ENCODE results near the gene DLL3. TPM values are rescaled to one million over a fixed set of nuclear protein-coding genes. Genes with fewer than 3 reads are reported as not detected.

Gene DLL3
- total RNA-seq, 1 experiment from 2014 or later = 12.4 TPM

GRCh38 chr19:39480337-39481228 lies 18.2 kb upstream of the DLL3 start, which contains the start of gene TIMM50:
TIMM50 (plus strand) TSS chr19:39480838; CDS start chr19:39480854, 16 bp downstream.
- peak; percentile 94 for DNase-seq (ENCODE audit: low spot score)
- in situ Hi-C loops (cut with HindIII; ENCODE audit: low sequenced_read_pairs) = no loop called here

GRCh38 chr19:39481229-39481545 lies 17.6 kb upstream of the DLL3 start:
- in situ Hi-C loops (cut with HindIII; ENCODE audit: low sequenced_read_pairs) = no loop called here
- no peak for DNase-seq (ENCODE audit: low spot score)

GRCh38 chr19:39481676-39482075 lies 17.1 kb upstream of the DLL3 start:
- no peak for DNase-seq (ENCODE audit: low spot score)
- in situ Hi-C loops (cut with HindIII; ENCODE audit: low sequenced_read_pairs) = no loop called here

GRCh38 chr19:39483141-39483540 lies 15.6 kb upstream of the DLL3 start:
- no peak for DNase-seq (ENCODE audit: low spot score)
- in situ Hi-C loops (cut with HindIII; ENCODE audit: low sequenced_read_pairs) = no loop called here

- no peak for DNase-seq (ENCODE audit: low spot score)
- in situ Hi-C loops (cut with HindIII; ENCODE audit: low sequenced_read_pairs) = no loop called here
Observed at GRCh38 chr19:39489756-39490155, 9.0 kb upstream of the DLL3 start.

GRCh38 chr19:39492225-39492624 lies 6.5 kb upstream of the DLL3 start:
- no peak for DNase-seq (ENCODE audit: low spot score)
- in situ Hi-C loops (cut with HindIII; ENCODE audit: low sequenced_read_pairs) = no loop called here

GRCh38 chr19:39492788-39493187 lies 6.0 kb upstream of the DLL3 start:
- in situ Hi-C loops (cut with HindIII; ENCODE audit: low sequenced_read_pairs) = no loop called here
- no peak for DNase-seq (ENCODE audit: low spot score)

- DNase-seq (ENCODE audit: low spot score) = no peak
- in situ Hi-C loops (cut with HindIII; ENCODE audit: low sequenced_read_pairs) = no loop called here
Observed at GRCh38 chr19:39494661-39495060, 4.1 kb upstream of the DLL3 start.

- in situ Hi-C loops (cut with HindIII; ENCODE audit: low sequenced_read_pairs) = no loop called here
- no peak for DNase-seq (ENCODE audit: low spot score)
Observed at GRCh38 chr19:39496063-39496462, 2.7 kb upstream of the DLL3 start.

GRCh38 chr19:39497701-39497995 lies 1.1 kb upstream of the DLL3 start:
- in situ Hi-C loops (cut with HindIII; ENCODE audit: low sequenced_read_pairs) = no loop called here

GRCh38 chr19:39497996-39498797 lies 550 bp upstream of the DLL3 start:
- in situ Hi-C loops (cut with HindIII; ENCODE audit: low sequenced_read_pairs) = no loop called here
- no peak for DNase-seq (ENCODE audit: low spot score)

More at GRCh38 chr19:39497701-39497995, 1.1 kb upstream of the DLL3 start:
- no peak for DNase-seq (ENCODE audit: low spot score)

GRCh38 chr19:39499932-39500331 lies 1.2 kb downstream of the DLL3 start:
- no peak for DNase-seq (ENCODE audit: low spot score)
- in situ Hi-C loops (cut with HindIII; ENCODE audit: low sequenced_read_pairs) = no loop called here

- in situ Hi-C loops (cut with HindIII; ENCODE audit: low sequenced_read_pairs) = no loop called here
Observed at GRCh38 chr19:39500543-39500942, 1.8 kb downstream of the DLL3 start.

GRCh38 chr19:39501340-39501739 lies 2.6 kb downstream of the DLL3 start:
- no peak for DNase-seq (ENCODE audit: low spot score)
- in situ Hi-C loops (cut with HindIII; ENCODE audit: low sequenced_read_pairs) = no loop called here

More at GRCh38 chr19:39500543-39500942, 1.8 kb downstream of the DLL3 start:
- no peak for DNase-seq (ENCODE audit: low spot score)

GRCh38 chr19:39502640-39503417 lies 4.1 kb downstream of the DLL3 start:
- in situ Hi-C loops (cut with HindIII; ENCODE audit: low sequenced_read_pairs) = no loop called here
- DNase-seq (ENCODE audit: low spot score) = no peak

GRCh38 chr19:39506598-39506943 lies 7.8 kb downstream of the DLL3 start:
- in situ Hi-C loops (cut with HindIII; ENCODE audit: low sequenced_read_pairs) = no loop called here

GRCh38 chr19:39506944-39507714 lies 8.4 kb downstream of the DLL3 start:
- in situ Hi-C loops (cut with HindIII; ENCODE audit: low sequenced_read_pairs) = no loop called here
- DNase-seq (ENCODE audit: low spot score) = peak; percentile 46

More at GRCh38 chr19:39506598-39506943, 7.8 kb downstream of the DLL3 start:
- no peak for DNase-seq (ENCODE audit: low spot score)

- no peak for DNase-seq (ENCODE audit: low spot score)
- in situ Hi-C loops (cut with HindIII; ENCODE audit: low sequenced_read_pairs) = no loop called here
Observed at GRCh38 chr19:39507715-39508364, 9.1 kb downstream of the DLL3 start.

- DNase-seq (ENCODE audit: low spot score) = no peak
- in situ Hi-C loops (cut with HindIII; ENCODE audit: low sequenced_read_pairs) = no loop called here
Observed at GRCh38 chr19:39508629-39509028, 9.9 kb downstream of the DLL3 start.
